ENCODE data around the gene PROM2.
A peak's percentile ranks its signal among the peaks of the same experiment; 100 is the strongest.
"Not testable (repeated sequence)": the region's sequence is repeated elsewhere in the genome, so short reads cannot be mapped to it uniquely, and the experiment has no call there.

The PROM2 gene

GRCh38 chr2:95274291-95275150 lies at the start of gene PROM2:
Gene PROM2, plus strand, starts transcription at chr2:95274449. Its CDS starts 137 bp downstream, at chr2:95274586.
- DNase-seq (ENCODE audit: low spot score), result no peak

- no peak for DNase-seq (ENCODE audit: low spot score)
These were observed 48.6 kb upstream of the PROM2 start for GRCh38 chr2:95225658-95226057.

GRCh38 chr2:95231723-95232122 lies 42.5 kb upstream of the PROM2 start:
- peak; percentile 85 for DNase-seq (ENCODE audit: low spot score)

GRCh38 chr2:95232232-95232631 lies 42.0 kb upstream of the PROM2 start:
- DNase-seq (ENCODE audit: low spot score), result no peak

- no peak for DNase-seq (ENCODE audit: low spot score)
These were observed 39.9 kb upstream of the PROM2 start for GRCh38 chr2:95234286-95234785.

- no peak for DNase-seq (ENCODE audit: low spot score)
These were observed 39.4 kb upstream of the PROM2 start for GRCh38 chr2:95234816-95235215.

- no peak for DNase-seq (ENCODE audit: low spot score)
These were observed 36.1 kb upstream of the PROM2 start for GRCh38 chr2:95238131-95238530.

- DNase-seq (ENCODE audit: low spot score), result no peak
These were observed 34.2 kb upstream of the PROM2 start for GRCh38 chr2:95240091-95240490.

GRCh38 chr2:95240556-95240955 lies 33.7 kb upstream of the PROM2 start:
- DNase-seq (ENCODE audit: low spot score), result no peak

- DNase-seq (ENCODE audit: low spot score), result not testable (repeated sequence)
These were observed 32.2 kb upstream of the PROM2 start for GRCh38 chr2:95242084-95242483.

GRCh38 chr2:95258271-95258670 lies 16.0 kb upstream of the PROM2 start:
- no peak for DNase-seq (ENCODE audit: low spot score)

GRCh38 chr2:95260028-95261023 lies 13.9 kb upstream of the PROM2 start:
- peak; percentile 38 for DNase-seq (ENCODE audit: low spot score)

- DNase-seq (ENCODE audit: low spot score), result no peak
These were observed 12.6 kb upstream of the PROM2 start for GRCh38 chr2:95261602-95262001.

- DNase-seq (ENCODE audit: low spot score), result no peak
These were observed 11.2 kb upstream of the PROM2 start for GRCh38 chr2:95262896-95263542.

GRCh38 chr2:95264624-95265023 lies 9.6 kb upstream of the PROM2 start:
- DNase-seq (ENCODE audit: low spot score), result peak; percentile 20

GRCh38 chr2:95265182-95265581 lies 9.1 kb upstream of the PROM2 start:
- DNase-seq (ENCODE audit: low spot score), result no peak

GRCh38 chr2:95266781-95267430 lies 7.3 kb upstream of the PROM2 start:
- no peak for DNase-seq (ENCODE audit: low spot score)

- no peak for DNase-seq (ENCODE audit: low spot score)
These were observed 6.6 kb upstream of the PROM2 start for GRCh38 chr2:95267458-95268210.

GRCh38 chr2:95268211-95269035 lies 5.8 kb upstream of the PROM2 start:
- DNase-seq (ENCODE audit: low spot score), result no peak

Data from AG08395 (cell line).